HuH-7.5 (cell line): ENCODE measurements around the gene SEMA4G.

ENCODE experiments used
- DNase-seq: peaks from one replicate; pipeline ENCODE4 v3.0.0; 2011; ENCODE audit warnings: low spot score

The SEMA4G gene, protein sequence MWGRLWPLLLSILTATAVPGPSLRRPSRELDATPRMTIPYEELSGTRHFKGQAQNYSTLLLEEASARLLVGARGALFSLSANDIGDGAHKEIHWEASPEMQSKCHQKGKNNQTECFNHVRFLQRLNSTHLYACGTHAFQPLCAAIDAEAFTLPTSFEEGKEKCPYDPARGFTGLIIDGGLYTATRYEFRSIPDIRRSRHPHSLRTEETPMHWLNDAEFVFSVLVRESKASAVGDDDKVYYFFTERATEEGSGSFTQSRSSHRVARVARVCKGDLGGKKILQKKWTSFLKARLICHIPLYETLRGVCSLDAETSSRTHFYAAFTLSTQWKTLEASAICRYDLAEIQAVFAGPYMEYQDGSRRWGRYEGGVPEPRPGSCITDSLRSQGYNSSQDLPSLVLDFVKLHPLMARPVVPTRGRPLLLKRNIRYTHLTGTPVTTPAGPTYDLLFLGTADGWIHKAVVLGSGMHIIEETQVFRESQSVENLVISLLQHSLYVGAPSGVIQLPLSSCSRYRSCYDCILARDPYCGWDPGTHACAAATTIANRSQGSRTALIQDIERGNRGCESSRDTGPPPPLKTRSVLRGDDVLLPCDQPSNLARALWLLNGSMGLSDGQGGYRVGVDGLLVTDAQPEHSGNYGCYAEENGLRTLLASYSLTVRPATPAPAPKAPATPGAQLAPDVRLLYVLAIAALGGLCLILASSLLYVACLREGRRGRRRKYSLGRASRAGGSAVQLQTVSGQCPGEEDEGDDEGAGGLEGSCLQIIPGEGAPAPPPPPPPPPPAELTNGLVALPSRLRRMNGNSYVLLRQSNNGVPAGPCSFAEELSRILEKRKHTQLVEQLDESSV

DNA sequence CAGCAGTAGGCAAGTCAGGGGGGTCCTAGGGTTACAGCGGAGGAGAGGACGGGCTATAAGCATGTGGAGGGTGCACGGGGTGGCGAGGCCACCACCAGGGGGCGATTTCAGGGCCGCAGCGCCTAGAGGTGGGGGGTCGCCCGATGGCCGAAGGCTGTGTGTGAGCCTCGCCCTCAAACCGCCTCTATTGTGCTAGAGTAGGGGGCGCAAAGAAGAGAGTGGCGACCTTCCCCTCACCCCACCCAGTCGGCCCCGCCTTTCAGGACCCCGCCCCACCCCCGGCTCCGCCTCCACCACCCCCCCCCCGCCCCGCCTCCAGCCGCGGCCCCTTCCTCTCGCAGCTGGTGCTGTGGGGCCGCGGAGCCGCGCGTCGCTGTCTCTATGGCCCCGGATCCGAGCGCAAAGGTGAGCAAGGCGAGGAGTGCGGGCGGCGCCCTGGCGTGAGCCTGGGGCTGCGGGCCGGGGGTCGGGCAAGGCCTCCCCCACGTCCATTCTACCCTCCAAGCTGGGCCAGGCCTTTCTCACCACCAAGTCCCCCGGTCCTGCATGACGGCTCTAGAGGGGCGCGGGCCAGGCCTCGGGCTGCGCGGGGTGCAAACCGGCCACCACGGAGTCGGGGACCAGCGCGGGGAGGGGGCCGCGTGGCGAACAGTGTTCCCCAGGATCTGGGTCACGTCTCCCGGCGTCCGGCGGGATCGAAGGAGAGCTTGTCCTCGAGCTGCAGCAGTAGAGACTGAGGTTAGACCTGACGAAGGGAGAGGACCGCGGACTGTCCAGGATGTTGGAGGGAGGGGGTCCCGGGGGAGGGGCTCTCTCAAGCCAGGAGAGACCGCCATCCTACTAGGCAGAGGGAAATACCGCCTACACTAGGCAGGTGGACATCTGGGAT lies at the start of gene SEMA4G:
Gene SEMA4G (plus strand): TSS at position 318 of the 889 bp plus-strand sequence. CDS start 3,409 bp downstream, outside the sequence.
- peak; percentile 69 for DNase-seq

DNA sequence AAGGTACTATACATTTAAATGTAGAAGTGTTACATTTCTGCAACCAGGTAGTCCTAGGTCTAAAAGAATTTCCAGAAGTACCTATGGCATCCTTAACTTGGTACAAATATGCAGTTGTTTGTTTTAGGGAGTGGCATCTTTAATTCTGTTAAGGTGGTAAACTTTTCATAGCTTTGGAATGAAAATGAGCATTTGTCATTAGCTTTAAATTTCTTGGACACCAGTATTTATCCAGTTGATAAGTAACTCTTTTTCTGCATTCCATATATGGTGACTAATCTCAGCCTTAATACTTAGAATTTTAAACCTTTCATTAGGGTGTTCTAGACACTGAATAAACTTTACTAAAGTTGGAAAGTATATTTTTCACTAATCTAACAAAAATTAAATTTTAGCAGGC lies 45.7 kb upstream of the SEMA4G start:
- DNase-seq, result no peak

DNA sequence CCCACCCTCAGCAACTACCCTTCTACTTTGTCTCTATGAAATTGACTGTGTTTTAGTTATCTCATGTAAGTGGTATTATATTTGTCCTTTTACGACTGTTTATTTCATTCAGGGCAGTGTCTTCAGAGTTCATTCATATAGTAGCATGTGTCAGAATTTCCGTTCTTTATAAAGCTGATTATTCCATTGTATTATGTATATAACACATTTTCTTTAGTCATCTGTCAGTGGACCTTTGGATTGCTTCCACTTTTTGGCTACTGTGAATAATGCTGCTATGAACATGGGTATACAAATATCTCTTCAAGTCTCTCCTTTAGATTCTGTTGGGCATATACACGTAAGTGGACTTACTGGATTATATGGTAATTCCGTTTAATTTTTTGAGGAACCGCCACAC lies 42.0 kb upstream of the SEMA4G start:
- no peak for DNase-seq

DNA sequence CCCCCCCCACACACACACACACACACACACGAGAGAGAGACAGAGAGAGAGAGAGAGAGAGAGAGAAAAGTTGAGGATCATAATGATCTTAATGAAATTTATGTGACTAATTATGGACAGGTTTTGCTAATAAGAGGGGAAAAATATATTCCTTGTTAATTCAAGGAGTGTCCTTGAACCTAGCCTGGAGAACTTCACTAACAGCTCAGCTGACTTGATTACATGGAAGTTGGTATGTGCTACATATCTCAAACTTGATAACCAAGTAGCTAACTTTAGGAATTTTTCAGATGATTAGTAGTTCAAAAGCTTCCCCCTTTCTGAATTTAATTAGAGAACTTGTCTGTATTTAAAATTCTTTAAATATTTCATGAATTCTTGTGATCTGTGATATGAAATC lies 41.3 kb upstream of the SEMA4G start:
- DNase-seq, result no peak

DNA sequence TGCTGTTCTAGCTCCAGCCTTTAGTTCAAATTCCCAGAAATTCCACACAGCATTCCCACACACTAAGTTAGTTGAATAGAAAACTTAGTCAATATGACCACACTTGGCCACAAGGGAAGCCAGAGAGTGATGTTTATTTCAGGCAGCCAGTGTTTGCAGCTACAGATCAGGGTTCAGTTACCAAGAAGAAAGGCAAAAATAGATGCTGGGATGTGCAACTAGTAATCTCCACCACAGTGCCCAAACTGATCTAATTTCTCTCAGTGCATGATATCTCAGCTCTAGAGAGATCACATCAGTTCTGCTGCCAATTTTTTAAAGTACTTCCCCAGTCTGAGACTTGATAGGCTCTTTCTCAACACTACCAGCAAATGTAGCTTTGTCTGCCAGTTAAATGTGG lies 38.9 kb upstream of the SEMA4G start:
- DNase-seq, result no peak

DNA sequence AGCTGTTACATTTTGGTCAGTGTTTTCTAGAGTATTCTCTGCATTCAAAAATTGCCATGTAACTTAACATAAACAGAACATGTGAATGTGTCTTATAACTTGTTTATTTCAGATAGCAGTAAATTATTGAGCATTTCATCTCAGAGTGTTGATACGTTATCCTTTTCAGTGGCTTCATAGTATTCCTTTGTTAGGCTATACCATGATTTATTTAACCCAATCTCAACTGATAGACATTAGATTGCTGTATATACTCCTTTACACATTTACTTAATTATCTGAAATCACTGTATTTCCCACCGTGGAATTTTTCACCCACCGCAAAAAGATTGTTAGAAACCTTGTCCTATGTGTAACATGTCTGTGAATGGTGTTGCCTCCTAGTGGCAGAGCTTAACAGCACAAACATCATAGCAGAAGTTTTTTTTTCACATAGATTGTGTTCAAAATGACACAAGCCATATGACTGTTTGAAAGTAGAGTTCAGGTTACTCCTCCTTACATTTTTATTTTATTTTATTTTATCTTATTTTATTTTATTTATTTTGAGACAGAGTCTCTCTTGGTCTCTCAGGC lies 35.1 kb upstream of the SEMA4G start:
- DNase-seq, result peak; percentile 13

DNA sequence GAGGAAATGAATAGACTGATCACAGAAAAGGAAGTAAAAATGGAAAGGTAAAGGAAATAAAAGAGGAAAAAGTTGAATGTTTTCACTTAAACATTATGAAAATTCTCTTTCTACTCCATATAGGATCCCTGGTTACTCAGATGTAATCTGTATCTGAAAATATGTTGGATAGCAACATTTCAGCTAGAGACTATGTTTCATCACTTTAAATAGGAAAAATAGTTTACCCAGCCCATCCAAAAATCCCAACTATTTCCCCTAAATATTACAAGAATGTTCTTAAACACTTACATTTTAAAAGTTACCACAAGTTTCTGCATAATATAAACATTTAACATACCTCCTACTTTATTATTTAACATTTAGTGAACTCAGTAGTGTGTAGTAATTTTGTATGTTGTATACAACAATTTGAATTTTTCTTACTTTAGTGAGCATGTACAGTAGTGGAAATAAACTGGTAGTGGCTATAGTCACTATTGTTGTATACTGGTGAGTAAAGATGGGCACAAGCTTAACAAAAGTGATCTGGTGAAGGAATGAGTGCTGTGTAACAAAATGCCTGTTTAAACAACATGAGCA lies 29.4 kb upstream of the SEMA4G start:
- DNase-seq, result no peak

DNA sequence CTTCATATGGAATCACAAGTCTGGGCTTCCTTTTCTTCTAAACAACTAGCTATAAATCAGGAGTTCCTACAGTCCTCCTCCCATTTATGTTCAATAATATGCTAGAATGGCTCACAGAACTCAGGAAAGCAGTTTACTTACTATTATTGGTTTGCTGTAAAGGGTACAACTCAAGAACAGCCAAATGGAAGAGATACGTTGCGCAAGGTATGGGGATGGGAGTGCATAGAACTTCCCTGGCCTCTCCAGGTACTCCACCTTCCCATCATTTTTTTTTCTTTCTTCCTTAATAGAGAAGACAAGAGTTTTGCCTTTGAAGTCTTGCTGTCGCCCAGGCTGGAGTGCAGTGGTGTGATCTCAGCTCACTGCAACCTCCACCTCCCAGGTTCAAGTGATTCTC lies 27.1 kb upstream of the SEMA4G start:
- DNase-seq, result no peak

DNA sequence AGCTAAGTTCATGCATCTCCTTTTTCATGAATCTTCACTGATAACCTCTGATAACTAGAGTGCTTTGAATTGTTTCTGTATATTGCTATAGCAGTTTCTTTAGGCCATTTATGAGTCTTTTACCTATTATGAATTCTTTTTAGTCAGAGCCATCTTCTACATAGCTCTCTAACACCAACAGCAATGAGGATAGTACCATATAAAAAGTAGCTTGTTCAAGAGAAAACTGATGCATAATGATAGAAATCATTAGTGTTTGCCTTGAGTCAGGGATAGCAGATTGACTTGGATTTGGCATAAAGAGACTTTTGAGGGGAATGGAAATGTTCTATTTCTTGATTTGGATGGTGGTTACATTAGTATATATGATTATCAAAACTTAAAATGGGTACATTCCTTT lies 25.8 kb upstream of the SEMA4G start:
- no peak for DNase-seq

DNA sequence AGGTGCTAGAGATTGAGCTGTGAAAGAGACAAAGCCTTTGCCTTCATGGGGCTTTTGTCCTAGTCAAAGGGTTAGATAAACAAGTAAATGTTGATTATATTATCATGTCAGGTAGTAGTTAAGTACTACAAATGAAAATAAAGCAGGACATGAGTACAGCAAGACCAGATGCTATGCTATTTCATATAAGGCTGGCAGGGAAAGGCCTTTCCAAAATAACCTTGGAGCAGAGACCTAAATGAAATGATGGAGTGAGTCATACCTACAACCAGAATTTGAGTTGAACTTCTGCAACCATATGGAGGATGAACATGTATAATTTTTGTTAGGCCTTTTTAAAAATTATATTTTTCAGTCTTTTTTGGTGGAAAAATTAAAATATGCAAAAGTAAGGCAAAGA lies 23.6 kb upstream of the SEMA4G start:
- no peak for DNase-seq

DNA sequence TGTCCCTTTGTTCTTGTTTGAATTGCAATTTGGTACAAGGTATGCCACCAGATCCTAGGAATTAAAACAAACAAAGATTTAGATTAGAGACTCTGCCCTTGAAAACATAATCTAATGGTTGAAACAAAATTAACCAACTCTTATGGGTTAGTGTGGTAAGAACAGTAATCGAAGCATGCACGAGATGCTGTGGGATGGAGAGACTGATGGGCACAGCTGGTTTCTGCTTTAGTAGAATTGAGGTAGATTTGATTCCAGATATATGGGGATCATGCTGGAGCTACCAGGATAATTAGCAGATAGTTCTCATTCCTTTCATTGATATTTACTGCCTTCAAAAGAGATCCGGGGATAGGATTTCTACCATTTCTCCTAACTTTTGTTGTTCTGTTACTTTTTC lies 20.4 kb upstream of the SEMA4G start:
- no peak for DNase-seq

DNA sequence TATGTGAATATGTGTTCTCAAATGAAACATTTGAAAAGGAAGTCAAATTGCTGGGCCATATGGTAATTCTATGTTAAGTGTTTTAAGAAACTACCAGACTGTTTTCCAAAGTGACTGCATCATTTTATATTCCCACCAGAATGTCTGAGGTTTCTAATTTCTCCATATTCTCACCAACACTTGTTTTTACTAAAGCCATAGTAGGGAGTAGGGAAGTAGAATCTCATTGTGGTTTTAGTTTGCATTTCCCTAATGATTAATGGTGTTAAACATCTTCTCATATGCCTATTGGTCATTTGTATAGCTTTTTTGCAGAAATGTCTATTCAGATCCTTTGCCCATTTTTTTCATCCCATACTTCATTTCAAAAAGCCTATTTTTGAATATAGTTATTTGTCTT lies 9.1 kb upstream of the SEMA4G start:
- DNase-seq, result no peak

DNA sequence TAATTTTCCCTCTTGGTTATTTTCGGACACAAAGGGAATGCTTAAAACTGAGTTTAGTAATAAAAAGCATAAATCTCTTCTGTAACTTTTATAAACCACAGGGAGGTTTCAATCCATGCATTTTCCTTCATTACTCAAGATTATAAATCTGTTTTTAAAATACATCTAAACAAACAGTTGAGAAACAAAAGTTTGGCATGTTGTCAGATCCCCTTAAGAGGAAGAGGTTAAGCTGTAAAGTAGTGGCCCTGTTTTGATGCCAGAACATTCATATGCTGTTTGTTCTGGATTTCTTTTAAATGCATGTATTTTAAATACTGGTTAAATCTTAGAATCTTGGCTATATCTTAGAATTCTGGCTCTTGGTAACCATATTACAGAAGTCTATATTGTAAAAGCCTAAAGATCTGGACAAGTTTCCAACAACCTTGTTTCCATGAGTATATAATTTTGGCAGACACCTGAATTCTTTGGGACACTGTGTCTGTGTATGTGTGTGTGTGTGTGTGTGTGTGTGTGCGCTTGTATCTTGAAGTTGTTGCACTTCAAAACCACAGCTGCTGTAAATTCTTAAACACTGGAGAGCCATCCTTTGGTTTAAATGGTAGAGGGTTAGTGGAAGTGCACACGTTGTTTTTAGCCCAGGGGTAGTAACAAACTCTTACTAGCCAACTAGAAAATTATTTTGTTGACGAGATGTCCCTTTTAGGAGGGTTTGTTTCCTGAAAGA lies 6.8 kb upstream of the SEMA4G start:
- DNase-seq, result no peak

DNA sequence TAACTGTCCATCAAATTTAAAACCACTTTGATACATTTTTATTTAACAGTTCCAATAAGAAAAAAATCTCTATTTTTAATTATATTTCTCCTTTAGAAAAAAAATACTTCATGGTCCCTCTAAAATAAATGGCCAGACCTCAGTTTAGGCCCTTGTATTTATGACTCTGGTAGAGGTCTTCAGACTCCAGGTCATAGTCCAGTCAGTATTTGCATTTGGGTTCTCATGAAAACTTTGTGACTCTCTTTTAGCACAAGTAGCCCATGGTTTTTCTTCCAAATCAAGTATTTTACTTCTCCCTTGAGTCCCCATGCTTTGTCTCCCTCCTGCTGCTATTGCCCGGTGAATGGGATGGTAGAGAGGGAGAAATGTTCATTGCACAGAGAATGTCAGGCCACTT lies 5.5 kb upstream of the SEMA4G start:
- no peak for DNase-seq

DNA sequence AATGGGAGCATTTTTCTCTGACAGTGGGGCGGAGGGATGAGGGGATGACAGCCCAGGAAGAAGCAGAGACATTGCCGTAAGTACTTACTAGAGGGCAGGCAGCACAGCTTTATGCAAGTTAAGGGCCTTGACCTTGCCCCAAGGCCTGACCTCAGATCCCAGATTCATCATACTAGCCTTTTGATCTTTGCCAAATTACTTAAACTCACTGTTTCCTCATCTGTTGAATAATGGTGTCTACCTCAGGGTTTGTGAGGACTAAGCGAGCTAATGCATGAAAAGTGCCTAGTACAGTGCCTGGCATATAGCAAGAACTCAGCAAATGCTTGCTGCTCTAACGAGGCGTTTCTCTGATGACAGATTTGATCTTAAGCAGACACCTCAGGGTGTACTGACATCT lies 3.5 kb upstream of the SEMA4G start:
- DNase-seq, result no peak

DNA sequence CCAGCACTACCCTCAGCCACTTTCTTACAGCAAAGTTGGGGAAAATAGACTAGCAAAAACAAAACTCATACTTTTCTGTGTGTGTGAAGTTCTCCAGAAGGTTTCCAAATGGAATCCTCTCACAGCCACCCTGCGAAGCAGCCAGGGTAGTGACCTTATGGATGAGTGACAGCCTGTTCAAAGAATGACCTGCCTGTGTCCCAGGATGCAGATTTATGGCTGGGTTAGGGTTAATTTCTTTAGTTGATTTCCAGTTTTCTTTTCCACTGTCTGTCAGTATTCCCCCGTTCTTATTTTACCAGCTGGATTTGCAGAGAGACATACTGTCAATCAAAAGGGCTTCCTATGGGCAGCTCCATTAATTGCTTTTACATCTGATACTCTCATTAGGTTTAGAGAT lies 2.4 kb upstream of the SEMA4G start:
- no peak for DNase-seq

DNA sequence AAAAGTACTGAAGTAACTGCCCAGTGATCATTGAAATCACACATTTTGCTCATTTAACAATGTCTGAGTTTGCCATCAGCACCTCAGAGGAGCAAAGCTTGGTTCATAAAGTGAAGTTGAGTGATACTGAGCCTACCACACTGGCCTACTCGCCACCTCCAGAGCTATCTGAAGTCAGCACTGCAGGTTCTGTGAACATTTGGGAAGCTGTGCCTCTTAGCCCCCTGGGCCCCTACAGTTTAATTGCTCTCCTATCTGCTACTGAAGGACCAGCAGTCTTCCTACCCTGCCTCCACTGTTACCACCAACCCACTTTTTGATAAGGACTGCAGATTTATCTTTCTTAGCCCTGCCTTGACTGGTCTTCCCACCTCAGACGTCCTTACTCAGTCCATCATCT lies 2.0 kb upstream of the SEMA4G start:
- no peak for DNase-seq

DNA sequence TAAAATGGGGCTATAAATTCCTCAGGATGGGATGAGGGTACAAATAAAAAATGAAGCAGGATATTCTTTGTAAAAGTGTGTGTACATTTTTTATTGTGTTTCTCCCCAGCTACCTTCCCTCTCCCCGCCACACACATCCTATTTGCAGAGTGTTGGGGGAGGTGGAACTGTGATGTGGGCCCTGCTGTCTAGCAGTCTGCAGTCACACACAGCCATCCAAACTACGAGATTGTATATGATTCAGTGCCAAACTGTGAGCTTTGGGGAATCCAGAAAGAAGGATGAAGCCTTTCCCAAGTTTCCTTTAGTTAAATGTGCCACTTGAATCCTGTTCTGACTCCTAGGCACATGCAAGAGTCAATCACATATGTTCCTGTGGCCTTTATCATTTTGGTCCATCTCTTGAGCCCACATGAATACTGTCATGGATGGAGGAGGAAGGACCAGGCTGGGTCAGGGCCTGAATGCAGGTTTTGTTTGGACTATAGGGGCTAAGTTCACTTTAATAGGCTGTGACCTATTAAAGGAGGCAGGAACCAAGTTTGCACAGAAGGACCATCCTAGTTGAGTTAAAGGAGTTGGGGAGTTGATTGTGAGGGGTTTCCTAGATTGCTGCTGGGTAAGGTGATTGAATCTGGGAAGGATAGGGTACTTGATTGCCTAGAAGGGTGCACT lies 1.1 kb upstream of the SEMA4G start:
- DNase-seq, result no peak

DNA sequence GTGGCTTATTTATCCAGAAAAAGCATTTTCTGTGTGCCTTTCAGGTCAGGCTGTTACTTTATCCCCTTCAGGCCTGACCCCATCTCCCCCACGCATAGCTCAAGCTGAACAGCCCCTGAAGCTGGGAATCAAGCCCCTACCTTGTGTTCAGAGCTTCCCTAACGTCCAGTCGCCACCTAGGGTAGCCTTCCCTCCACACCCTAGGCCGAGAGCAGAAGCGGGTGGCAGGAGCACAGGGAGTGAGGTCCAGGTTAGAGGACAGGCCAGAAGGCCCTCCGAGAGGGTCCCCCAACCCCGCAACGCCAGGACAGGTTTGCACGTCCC lies 479 bp upstream of the SEMA4G start:
- no peak for DNase-seq

DNA sequence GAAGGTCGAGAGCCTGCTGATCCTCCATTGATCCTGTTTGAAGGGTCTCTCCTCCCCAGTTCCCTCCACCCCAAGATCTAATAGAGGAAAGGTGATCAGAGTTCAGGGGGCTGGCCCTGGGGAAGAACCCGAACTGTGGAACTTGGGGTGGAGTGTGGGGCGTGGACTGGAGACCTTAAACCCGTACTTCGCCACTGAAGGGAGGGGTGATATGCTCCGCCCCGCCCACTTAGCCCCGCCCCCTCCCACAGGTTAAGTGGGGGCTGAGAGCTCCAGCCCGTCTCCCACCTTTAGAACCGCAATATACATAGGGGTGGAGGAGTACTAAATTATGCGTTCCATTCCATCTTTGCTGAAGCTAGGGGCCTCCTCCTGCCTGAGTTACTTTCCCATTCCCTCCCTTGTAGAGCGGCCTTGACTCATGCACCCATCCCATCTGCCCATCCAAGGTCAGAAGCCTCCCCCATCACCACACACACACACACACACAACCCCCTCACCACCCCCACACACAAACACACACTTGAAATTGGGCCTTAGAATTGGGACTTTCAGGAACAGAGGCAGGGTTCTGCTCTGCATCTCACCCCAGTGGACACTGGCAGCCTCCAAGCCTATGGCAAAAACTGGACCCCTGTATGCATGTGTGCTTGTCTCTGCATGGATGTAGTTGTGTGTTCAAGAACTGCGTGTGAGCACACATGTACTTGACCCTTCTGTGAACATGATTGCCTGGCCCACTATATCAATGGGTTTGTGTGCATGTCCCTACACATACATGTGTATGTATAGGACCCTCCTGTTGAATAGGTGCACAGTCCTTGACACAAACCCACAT lies 991 bp downstream of the SEMA4G start:
- peak; percentile 46 for DNase-seq
